Breast epithelium (tissue), 4 donors: ENCODE results near the gene C21orf91. TPM values are rescaled to one million over a fixed set of nuclear protein-coding genes. Genes with fewer than 3 reads are reported as not detected.
A peak's percentile ranks its signal among the peaks of the same experiment; 100 is the strongest.

Experiments used
- DNase-seq, 2 donors: peaks; one replicate each; pipeline ENCODE4 v3.0.0-alpha.2; 2019; ENCODE audit warnings: low spot score in 2 of 2
- H3K27ac ChIP-seq, 2 donors: fragments of 200-600 bp; sonication (generic) in 1 of 2; one replicate each; pipeline ENCODE4 v1.5.1; 2016 to 2019; ENCODE audit warnings: mild to moderate bottlenecking in 1 of 2
- H3K27me3 ChIP-seq, 2 donors: fragments of 200-600 bp; sonication (generic) in 1 of 2; one replicate each; pipeline versions ENCODE4 v1.5.1 to v1.6.0; 2017 to 2019; ENCODE audit warnings: control low read depth in 1 of 2, mild to moderate bottlenecking in 1 of 2
- H3K36me3 ChIP-seq: fragments of 200-600 bp; one replicate; pipeline ENCODE4 v1.5.1; 2019
- H3K4me1 ChIP-seq, 2 donors: fragments of 200-600 bp; sonication (generic); one replicate each; pipeline ENCODE4 v1.5.1; 2016 to 2019; ENCODE audit warnings: control low read depth in 1 of 2
- H3K4me3 ChIP-seq, 3 donors: fragments of 200-600 bp; sonication (generic); 1 replicate in 2 of 3; 2 replicates in 1 of 3; pipeline ENCODE4 v1.5.1; 2016 to 2019; ENCODE audit warnings: mild to moderate bottlenecking in 3 of 3, moderate library complexity in 2 of 3
- H3K9me3 ChIP-seq, 2 donors: fragments of 200-600 bp; sonication (generic) in 1 of 2; one replicate each; pipeline ENCODE4 v1.5.1; 2016 to 2019; ENCODE audit warnings: control low read depth in 1 of 2
- POLR2A ChIP-seq: fragments of 450-650 bp; IDR thresholded peaks from one replicate; pipeline ENCODE4 v1.6.1; 2016; ENCODE audit warnings: antibody characterized with exemption, mild to moderate bottlenecking, moderate library complexity
- POLR2AphosphoS5 ChIP-seq, 3 donors: sonication (generic); formaldehyde crosslinking; IDR thresholded peaks; one replicate each; pipeline ENCODE4 v1.6.1; 2017; ENCODE audit warnings: antibody characterized with exemption in 3 of 3
- intact Hi-C: fragments of 100-400 bp; cut with DNase I; formaldehyde crosslinking; loops from one replicate; pipeline ENCODE4 v1.15.1; 2023; ENCODE audit warnings: low total_unique reads
- total RNA-seq, 3 donors: library from RNA; depleted of rRNA; stranded (reverse); fragments of >200 nt; gene quantifications; one replicate each; pipeline ENCODE4 v1.1.0, GENCODE V29; 2016
- TF ChIP-seq, protein P1 (sequence below), 3 donors: fragments of 450-650 bp; IDR thresholded peaks; one replicate each; pipeline ENCODE4 v1.5.1; 2016 to 2017; ENCODE audit warnings: antibody characterized with exemption in 3 of 3, mild to moderate bottlenecking in 3 of 3, moderate library complexity in 3 of 3

C21orf91 gene
- total RNA-seq, 3 donors from 2014 or later, result 7.5 to 14.8 (median 9.8) TPM

DNA sequence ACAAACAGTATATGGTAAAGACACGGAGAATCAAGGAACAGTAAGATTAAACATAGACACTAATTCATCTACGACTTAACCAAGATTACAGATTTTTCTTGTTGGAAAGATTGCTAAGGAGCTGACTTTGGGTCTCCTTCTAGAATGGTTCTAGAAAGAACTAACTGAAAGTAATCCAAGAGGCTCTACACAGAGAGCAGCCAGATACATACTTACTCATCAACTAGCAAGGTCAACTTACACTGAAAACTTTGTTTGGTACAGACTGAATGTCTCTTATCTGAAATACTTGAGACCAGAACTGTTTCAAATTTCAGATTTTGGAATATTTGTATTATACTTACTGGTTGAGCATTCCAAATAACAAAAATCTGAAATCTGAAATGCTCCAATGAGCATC is 5.8 kb downstream of the C21orf91 start:
- H3K9me3 ChIP-seq, result peaks cover under 1 to 6% of the 10 kb centered on the region in 2 donors
- no peaks in the 10 kb centered on the region for H3K36me3 ChIP-seq
- no peak overlapping the region for H3K4me3 ChIP-seq
- no peak for DNase-seq
- no peaks in the 10 kb centered on the region for H3K27me3 ChIP-seq
- no peak for TF ChIP-seq POLR2A
- TF ChIP-seq, protein P1, sequence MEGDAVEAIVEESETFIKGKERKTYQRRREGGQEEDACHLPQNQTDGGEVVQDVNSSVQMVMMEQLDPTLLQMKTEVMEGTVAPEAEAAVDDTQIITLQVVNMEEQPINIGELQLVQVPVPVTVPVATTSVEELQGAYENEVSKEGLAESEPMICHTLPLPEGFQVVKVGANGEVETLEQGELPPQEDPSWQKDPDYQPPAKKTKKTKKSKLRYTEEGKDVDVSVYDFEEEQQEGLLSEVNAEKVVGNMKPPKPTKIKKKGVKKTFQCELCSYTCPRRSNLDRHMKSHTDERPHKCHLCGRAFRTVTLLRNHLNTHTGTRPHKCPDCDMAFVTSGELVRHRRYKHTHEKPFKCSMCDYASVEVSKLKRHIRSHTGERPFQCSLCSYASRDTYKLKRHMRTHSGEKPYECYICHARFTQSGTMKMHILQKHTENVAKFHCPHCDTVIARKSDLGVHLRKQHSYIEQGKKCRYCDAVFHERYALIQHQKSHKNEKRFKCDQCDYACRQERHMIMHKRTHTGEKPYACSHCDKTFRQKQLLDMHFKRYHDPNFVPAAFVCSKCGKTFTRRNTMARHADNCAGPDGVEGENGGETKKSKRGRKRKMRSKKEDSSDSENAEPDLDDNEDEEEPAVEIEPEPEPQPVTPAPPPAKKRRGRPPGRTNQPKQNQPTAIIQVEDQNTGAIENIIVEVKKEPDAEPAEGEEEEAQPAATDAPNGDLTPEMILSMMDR (IDR thresholded peaks at IDR 0.05), result no peak
- TF ChIP-seq POLR2AphosphoS5 (IDR thresholded peaks at IDR 0.05), result no peak
- H3K27ac ChIP-seq, result no peak overlapping the region
- intact Hi-C loops, result no loop called here
- peaks cover 0 to 4% of the 10 kb centered on the region in 2 donors for H3K4me1 ChIP-seq

DNA sequence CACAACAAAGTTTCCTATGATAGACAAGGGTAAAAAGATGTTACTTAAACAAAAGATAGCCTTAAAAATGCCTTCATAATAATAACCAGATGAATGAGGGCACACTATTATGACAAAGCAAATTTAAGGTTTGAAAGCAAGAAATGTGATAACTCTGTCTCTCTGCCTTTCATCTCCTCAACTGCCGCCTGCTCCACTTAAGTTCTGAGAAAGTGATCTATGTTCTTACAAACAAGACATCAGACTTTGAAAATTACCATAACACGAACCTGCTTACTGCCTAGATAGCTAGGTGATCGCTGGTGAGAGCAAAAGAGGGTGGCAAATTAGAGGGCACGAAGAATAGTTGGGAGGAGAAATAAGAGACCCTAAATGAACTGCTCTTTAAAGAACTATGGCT is 13.2 kb downstream of the C21orf91 start:
- DNase-seq, result no peak
- Histone ChIP-seq H3K9me3 (peaks cover 6 to 14% of the 10 kb centered on the region in 2 donors), H3K4me1 (no peaks in the 10 kb centered on the region), H3K27me3 (no peaks in the 10 kb centered on the region), H3K4me3 (no peak overlapping the region), H3K27ac (no peak overlapping the region), H3K36me3 (no peaks in the 10 kb centered on the region)
- intact Hi-C loops, result no loop called here
- TF ChIP-seq, protein P1 (IDR thresholded peaks at IDR 0.05), result no peak
- TF ChIP-seq POLR2AphosphoS5 (IDR thresholded peaks at IDR 0.05), result no peak
- no peak for TF ChIP-seq POLR2A

DNA sequence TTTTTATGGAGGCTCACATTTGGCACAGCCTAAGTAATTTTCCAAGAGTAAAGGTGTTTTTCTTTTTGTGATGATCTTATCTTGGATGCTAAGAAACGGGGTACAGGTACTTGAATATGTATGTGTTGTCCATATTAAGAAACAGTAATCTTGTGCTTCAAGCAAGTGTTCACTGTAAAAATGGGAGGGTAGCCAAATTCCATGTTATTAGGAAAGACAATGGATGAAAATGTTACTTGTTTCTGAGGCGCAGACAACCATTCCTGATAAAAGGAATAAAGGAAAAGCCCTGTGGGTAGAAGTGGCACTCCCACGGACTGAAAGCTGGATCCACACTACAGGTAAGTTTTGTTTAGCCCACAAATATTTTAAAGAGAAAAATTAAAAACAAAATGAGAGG is 15.6 kb downstream of the C21orf91 start:
- Histone ChIP-seq H3K4me1 (no peaks in the 10 kb centered on the region), H3K36me3 (no peaks in the 10 kb centered on the region), H3K9me3 (peaks cover 6 to 11% of the 10 kb centered on the region in 2 donors), H3K27ac (peak overlapping the region in 1 of 2 donors; percentile 2), H3K27me3 (no peaks in the 10 kb centered on the region), H3K4me3 (no peak overlapping the region)
- TF ChIP-seq POLR2A (no peak), POLR2AphosphoS5 (IDR thresholded peaks at IDR 0.05) (no peak)
- TF ChIP-seq, protein P1 (IDR thresholded peaks at IDR 0.05), result no peak
- intact Hi-C loops, result no loop called here
- no peak for DNase-seq

DNA sequence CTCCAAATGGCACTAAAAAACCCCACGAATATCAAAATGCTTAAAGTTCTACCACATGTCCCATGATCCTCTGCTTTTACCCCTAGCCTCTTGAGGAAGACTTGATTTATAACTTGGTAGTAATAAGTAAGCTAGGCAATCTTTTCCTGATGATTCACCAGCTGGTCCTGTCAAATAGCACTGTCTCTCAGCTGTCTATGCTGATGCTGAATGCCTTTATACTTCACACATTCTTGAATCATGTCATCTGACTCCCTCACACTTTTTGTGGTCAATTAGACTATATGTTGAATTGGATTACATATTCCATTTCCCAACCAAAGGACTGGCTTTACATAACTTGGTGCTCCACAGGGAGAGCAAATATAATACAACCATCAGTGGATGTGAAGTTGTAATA is 16.6 kb downstream of the C21orf91 start:
- Histone ChIP-seq H3K27me3 (no peaks in the 10 kb centered on the region), H3K9me3 (peaks cover 0 to under 1% of the 10 kb centered on the region in 2 donors), H3K27ac (no peak overlapping the region), H3K36me3 (no peaks in the 10 kb centered on the region), H3K4me1 (no peaks in the 10 kb centered on the region), H3K4me3 (no peak overlapping the region)
- TF ChIP-seq POLR2A (no peak), POLR2AphosphoS5 (IDR thresholded peaks at IDR 0.05) (no peak)
- TF ChIP-seq, protein P1 (IDR thresholded peaks at IDR 0.05), result no peak
- intact Hi-C loops, result no loop called here
- no peak for DNase-seq

DNA sequence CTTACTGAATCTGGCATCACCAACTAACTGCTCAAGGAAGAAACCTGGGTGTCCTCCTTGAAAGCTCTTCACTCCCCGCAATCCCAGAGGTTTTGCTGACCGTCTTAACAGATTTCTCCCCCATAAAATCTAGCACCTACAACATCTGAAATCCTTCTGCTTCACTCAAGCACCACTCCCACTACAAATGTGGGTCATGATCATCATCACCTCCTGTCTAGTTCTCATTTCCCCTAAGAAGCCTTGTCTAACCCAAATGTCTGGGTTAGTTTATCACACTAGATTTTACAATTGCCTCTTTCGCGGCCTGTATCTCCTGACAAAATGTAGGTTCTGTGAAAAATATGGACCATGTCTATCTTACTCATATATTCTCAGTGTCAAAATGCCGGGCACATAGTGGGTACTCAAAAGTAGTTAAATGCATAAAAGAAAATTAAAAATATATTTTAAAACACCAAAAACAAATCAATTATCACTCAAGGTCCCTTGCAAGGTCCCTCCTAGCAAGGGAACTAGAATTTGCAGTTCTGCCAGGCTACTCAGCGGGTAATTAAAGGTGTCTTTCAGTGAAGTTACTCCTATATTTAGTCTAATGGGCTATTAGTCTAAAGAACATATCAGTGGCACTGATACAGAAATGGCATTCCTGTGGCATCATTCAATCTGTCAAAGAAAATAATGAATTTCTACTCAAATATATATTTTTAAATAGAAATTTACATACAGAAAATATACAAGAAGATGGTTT is 19.6 kb downstream of the C21orf91 start:
- no peaks in the 10 kb centered on the region for H3K4me1 ChIP-seq
- H3K27ac ChIP-seq, result no peak overlapping the region
- H3K36me3 ChIP-seq, result no peaks in the 10 kb centered on the region
- H3K27me3 ChIP-seq, result no peaks in the 10 kb centered on the region
- TF ChIP-seq, protein P1 (IDR thresholded peaks at IDR 0.05), result no peak
- TF ChIP-seq POLR2A (no peak), POLR2AphosphoS5 (IDR thresholded peaks at IDR 0.05) (no peak)
- H3K4me3 ChIP-seq, result no peak overlapping the region
- intact Hi-C loops, result no loop called here
- no peaks in the 10 kb centered on the region for H3K9me3 ChIP-seq
- no peak for DNase-seq
